D721Med (cell line): ENCODE measurements around the gene GRK6.

Source experiments
- DNase-seq: peaks from one replicate; pipeline ENCODE4 v3.0.0; 2011; ENCODE audit warnings: low spot score; ENCODE audit not compliant: insufficient read length
- FAIRE-seq: peaks from 2 replicates; lab custom pipeline; 2011; peaks lifted over from hg19 to GRCh38; lab: Jason Lieb, UNC
- TF ChIP-seq, protein P1 (sequence below): IDR thresholded peaks from 2 replicates; pipeline ENCODE4 v1.5.1; 2012; ENCODE audit warnings: mild to moderate bottlenecking, control low read depth; ENCODE audit not compliant: insufficient read depth; ENCODE audit errors: missing control alignments

Gene GRK6

DNA sequence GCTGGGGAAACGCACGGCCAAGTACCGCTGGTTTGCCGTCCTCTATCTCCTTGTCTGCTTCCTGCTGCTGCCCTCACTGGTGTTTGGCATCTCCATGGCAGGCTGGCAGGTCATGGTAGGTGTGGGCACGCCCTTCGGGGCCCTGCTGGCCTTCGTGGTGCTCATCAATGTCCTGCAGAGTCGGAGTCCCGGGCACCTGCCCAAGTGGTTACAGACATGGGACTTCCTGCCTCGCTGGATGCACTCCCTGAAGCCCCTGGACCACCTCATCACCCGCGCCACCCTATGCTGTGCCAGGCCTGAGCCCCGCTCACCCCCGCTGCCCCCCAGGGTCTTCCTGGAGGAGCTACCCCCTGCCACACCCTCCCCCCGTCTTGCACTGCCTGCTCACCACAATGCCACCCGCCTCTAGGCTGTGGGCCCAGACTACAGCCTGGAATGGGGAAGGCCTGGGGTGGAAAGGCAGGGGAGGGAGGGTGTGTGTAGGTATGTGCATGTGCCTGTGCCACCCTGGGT lies 28.5 kb upstream of the GRK6 start:
- DNase-seq (no peak), FAIRE-seq (no peak)
- TF ChIP-seq, protein P1, sequence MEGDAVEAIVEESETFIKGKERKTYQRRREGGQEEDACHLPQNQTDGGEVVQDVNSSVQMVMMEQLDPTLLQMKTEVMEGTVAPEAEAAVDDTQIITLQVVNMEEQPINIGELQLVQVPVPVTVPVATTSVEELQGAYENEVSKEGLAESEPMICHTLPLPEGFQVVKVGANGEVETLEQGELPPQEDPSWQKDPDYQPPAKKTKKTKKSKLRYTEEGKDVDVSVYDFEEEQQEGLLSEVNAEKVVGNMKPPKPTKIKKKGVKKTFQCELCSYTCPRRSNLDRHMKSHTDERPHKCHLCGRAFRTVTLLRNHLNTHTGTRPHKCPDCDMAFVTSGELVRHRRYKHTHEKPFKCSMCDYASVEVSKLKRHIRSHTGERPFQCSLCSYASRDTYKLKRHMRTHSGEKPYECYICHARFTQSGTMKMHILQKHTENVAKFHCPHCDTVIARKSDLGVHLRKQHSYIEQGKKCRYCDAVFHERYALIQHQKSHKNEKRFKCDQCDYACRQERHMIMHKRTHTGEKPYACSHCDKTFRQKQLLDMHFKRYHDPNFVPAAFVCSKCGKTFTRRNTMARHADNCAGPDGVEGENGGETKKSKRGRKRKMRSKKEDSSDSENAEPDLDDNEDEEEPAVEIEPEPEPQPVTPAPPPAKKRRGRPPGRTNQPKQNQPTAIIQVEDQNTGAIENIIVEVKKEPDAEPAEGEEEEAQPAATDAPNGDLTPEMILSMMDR: no peak

DNA sequence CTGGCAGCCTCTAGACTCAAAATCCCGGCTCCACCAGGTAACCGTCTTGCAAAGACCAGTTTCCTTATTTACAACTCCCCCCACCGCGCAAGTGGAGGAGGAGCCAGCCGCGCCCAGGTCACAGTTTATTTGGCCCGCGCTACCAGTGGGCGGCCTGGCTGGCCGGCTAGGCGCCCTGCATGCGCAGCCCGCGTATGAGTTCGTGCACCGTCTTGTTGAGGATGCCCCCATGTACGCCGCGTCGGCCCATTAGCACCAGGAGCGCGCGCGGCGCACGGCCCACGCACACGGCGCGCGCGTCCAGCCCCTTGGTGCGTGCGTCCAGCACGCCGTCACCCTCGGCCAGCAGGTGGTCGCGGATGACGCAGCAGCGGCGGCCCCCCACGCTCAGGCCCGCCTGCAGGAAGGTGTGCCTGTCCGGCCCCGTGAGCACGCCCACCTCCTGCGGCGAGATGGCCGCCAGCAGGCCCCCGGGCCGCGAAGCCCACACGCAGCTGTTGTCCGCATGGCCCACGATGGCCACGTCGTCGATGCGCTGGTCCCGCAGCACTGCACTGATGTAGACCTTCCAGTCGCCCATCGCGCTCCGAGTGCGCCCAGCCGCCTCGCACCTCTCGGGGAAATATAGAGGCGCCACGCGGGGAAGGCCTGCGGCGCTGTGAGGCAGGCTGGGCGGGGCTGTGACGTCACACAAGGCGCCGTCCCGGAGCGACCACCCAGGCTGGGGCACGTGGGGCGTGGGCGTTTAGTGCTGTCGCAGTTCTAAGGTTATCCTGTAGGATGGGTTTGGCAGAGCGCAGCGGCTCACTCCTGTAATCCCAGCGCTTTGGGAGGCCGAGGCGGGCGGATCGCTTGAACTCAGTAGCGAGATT lies 26.2 kb upstream of the GRK6 start, which contains the start of gene PFN3:
Gene PFN3 (minus strand): TSS at position 665 of the 872 bp plus-strand sequence. CDS start 85 bp downstream, at position 580.
- TF ChIP-seq, protein P1: no peak
- DNase-seq (no peak), FAIRE-seq (no peak)

DNA sequence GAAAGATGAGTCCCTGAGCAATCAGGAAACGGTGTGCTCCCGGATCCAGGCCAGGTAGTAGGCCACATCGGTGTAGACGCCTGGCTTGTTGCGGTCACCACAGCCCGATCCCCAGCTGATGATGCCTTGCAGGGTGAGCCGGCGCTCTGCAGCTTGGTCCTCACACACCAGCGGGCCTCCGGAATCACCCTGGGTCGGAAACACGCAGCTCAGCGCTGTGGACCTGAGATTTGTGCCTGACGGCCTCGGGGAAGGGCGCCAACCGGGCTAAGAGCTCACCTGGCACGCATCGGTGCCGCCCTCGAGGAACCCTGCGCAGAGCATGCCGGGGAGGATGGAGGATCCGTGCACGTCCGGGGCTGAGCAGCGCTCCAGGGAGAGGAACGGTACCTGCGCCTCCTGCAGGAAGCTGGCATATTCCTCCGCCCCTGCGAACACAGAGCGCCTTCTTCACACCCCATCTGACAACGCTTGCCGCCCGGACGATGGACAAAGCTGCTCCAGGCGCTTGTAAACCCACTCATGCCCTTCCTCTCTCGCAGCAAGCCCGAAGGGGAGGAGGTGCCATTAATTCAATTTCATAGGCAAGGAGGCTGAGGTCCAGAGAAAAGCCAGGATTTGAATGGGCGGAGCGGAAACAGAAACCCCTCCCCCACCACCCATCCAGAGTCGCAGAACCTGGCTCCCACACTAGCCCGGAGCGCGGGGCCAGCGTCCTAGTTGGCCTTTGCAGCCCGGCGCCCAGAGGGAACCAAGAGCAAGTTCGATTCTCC lies 24.0 kb upstream of the GRK6 start:
- no peak for FAIRE-seq
- DNase-seq: peak; percentile 89
- TF ChIP-seq, protein P1: peak; percentile 44

DNA sequence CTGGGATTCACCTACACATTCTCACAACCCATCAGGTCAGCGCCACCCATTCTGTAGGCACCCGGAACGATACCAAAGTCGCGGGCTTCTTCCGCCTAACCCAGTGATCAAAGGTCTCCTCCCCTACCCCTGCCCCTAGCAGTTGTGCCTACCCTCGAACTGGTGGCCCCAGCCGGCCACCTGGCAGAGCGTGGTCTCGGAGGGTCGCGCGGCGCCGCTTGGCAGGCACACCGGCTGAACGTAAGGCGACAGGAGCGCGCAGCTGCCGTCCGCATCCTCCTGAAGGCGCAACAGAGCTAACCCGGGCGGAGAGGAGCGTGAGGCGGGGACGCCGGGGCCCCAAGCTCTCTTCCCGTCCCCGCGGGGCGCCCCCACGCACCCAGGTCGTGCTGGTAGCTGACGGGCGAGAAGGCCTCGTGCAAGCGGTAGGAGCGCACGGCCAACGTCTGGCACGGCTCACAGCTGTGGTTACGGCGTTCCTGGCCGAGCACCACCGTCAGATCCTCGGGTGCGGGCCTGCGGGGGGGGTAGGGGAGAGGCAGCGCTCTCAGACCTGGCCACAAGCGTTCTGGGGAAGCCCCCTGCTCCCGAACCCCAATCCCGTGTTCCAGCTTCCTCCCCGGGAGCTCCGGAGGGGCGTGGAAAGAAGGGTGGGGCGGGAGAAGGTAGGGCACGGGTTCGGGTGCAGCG lies 23.2 kb upstream of the GRK6 start:
- no peak for FAIRE-seq
- no peak for DNase-seq
- TF ChIP-seq, protein P1: no peak

DNA sequence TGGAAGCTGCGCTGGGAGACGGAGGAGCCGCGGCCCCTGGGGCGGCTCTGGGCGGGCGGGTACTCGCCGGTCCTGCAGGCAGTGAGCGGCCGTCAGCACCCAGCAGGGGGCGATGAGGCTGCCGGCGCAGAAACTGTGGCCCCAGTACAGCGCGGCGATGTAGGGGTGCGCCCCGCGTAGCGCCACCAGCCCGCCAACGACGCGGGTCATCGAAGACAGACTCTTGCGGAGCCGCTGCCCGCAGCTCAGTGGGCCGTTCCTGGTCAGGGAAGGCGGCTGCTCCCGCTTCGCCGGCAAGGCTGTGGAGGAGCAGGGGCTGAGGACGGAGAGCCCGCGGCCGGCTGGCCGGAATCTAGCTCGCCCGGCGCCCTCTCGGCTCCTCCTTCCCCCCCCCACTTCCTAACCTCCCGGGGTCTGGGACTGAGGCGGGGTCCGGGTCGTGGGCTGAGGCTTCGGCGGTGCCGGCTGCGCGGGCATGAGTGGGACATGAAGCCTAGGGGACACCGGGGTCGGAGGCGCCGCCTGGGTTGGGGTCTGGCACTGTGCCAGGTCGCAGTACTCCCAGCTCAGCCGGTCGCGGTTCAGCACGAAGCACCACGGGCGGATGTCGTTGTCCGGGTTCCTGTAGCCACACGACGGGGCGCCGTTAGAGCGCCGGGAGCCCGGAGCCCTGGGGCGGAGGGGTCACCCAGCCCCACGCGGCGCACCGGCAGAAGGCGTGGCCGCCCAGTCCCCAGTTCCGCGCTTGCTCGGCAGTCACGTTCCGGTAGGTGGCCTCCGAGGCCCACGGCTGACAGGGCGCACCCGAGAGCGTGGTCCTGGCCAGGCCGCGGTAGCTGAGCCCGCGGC lies 22.5 kb upstream of the GRK6 start:
- FAIRE-seq: no peak
- DNase-seq: peak; percentile 93
- TF ChIP-seq, protein P1: peak; percentile 64

DNA sequence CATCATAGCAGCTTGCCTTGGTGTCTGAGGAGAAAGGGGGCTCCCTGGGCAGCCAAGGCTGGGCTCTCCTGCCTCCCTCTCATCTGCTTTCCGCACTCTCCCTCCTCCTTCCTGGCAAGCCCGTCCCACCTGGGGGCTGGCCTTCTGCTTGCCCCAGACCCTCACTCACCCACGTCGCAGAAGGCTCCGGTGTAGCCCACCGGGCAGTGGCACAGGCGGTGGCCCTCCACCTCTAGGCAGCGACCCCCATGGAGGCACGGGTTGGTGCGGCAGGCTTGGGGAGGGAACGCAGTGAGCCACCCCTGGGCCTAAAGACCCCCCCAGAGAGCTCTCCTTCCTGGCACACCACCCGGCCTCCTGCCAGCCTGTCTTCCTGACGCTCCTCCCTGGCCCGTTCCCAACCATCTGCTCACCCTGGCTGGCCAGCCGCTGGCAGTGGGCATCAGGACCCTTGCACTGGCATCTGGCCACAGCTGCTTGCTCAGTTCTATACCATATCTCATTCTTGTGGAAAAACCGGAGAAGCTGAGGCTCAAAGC lies 21.8 kb upstream of the GRK6 start:
- TF ChIP-seq, protein P1: no peak
- DNase-seq (no peak), FAIRE-seq (no peak)
